Gastrocnemius medialis (tissue), 4 donors: ENCODE measurements around the gene PTPRN2.

Source experiments
- POLR2A ChIP-seq, 2 donors: fragments of 450-650 bp; IDR thresholded peaks; one replicate each; pipeline ENCODE4 v1.6.1; 2017; ENCODE audit warnings: antibody characterized with exemption in 2 of 2, mild to moderate bottlenecking in 2 of 2, moderate library complexity in 2 of 2
- TF ChIP-seq, protein P1 (sequence below), 5 experiments: fragments of 450-650 bp in 3 of 5; fragments of 200-600 bp in 2 of 5; sonication (generic) in 2 of 5; IDR thresholded peaks in 4 of 5; conservative IDR thresholded peaks in 1 of 5; 1 replicate in 4 of 5; 2 replicates in 1 of 5; pipeline ENCODE4 v1.5.1; 2016 to 2019; ENCODE audit warnings: antibody characterized with exemption in 5 of 5, mild to moderate bottlenecking in 3 of 5, moderate library complexity in 3 of 5

DNA sequence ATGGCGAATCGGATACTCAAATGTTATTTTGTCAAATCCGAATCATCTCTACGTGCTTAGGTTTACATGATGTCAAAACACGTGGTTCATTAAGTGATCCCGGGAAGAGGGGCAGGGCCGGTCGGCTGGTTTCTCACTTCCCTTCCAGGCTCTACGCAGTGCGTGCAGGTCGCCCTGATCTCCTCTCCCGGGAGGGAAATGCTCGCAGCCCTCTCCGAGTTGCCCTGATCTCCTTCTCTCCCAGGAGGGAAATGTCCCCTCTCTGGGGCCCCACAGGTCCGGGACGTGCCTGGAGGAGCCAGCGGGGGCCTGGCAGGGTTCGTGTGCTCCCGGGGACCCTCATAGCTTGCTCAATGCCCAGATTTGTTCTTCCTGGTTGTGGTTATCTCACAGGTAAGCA lies 1048.1 kb downstream of the PTPRN2 start:
- TF ChIP-seq, protein P1, sequence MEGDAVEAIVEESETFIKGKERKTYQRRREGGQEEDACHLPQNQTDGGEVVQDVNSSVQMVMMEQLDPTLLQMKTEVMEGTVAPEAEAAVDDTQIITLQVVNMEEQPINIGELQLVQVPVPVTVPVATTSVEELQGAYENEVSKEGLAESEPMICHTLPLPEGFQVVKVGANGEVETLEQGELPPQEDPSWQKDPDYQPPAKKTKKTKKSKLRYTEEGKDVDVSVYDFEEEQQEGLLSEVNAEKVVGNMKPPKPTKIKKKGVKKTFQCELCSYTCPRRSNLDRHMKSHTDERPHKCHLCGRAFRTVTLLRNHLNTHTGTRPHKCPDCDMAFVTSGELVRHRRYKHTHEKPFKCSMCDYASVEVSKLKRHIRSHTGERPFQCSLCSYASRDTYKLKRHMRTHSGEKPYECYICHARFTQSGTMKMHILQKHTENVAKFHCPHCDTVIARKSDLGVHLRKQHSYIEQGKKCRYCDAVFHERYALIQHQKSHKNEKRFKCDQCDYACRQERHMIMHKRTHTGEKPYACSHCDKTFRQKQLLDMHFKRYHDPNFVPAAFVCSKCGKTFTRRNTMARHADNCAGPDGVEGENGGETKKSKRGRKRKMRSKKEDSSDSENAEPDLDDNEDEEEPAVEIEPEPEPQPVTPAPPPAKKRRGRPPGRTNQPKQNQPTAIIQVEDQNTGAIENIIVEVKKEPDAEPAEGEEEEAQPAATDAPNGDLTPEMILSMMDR (IDR thresholded peaks at IDR 0.05 in 4 of 5, conservative IDR thresholded peaks at IDR 0.05 in 1 of 5): no peak
- TF ChIP-seq POLR2A (IDR thresholded peaks at IDR 0.05): no peak
